HG03432 (cell line): Measurements from ENCODE around the gene FUT1.
"Not testable (repeated sequence)": the region's sequence is repeated elsewhere in the genome, so short reads cannot be mapped to it uniquely, and the experiment has no call there.

ENCODE experiments used
- ATAC-seq: cut with Tn5 transposase; IDR thresholded peaks from one replicate; pipeline ENCODE4 v1.9.1; 2021; ENCODE audit warnings: mild to moderate bottlenecking, moderate library complexity; ENCODE audit not compliant: unreplicated experiment

FUT1 gene

GRCh38 chr19:48718711-48719231, 33.7 kb downstream of the FUT1 start:
- no peak for ATAC-seq

- not testable (repeated sequence) for ATAC-seq
Observed at GRCh38 chr19:48718106-48718505, 34.3 kb downstream of the FUT1 start.

- no peak for ATAC-seq
Observed at GRCh38 chr19:48716562-48717291, 35.7 kb downstream of the FUT1 start.

GRCh38 chr19:48715681-48716171, 36.7 kb downstream of the FUT1 start:
- no peak for ATAC-seq

- no peak for ATAC-seq
Observed at GRCh38 chr19:48714759-48715675, 37.4 kb downstream of the FUT1 start.

- peak; percentile 87 for ATAC-seq
Observed at GRCh38 chr19:48713864-48714755, 38.3 kb downstream of the FUT1 start.

GRCh38 chr19:48713041-48713863, 39.2 kb downstream of the FUT1 start:
- ATAC-seq = no peak

GRCh38 chr19:48711106-48711662, 41.3 kb downstream of the FUT1 start:
- no peak for ATAC-seq

GRCh38 chr19:48708471-48708870, 44.0 kb downstream of the FUT1 start:
- no peak for ATAC-seq

- no peak for ATAC-seq
Observed at GRCh38 chr19:48705431-48705830, 47.0 kb downstream of the FUT1 start.

GRCh38 chr19:48703316-48703715, 49.1 kb downstream of the FUT1 start:
- no peak for ATAC-seq

GRCh38 chr19:48702701-48703100, 49.7 kb downstream of the FUT1 start:
- ATAC-seq = no peak

- ATAC-seq = no peak
Observed at GRCh38 chr19:48698046-48698445, 54.4 kb downstream of the FUT1 start.
